Activated CD4-positive, alpha-beta T cell treated with anti-CD3 and anti-CD28 coated beads, Interleukin-2, amount 10 ng/mL, durations not matched to agents 24 days and 14 days (primary cell): ENCODE data around the gene DBP. TPM values are rescaled to one million over a fixed set of nuclear protein-coding genes. Genes with fewer than 3 reads are reported as not detected.
A peak's percentile ranks its signal among the peaks of the same experiment; 100 is the strongest.

Experiments used
- DNase-seq: peaks from one replicate; pipeline ENCODE4 v3.0.0; 2022
- H3K27ac Mint-ChIP-seq: one replicate; pipeline ENCODE4 v1.8.0; 2022; ENCODE audit warnings: mild to moderate bottlenecking, mixed read lengths
- H3K27me3 Mint-ChIP-seq: one replicate; pipeline ENCODE4 v1.8.0; 2022; ENCODE audit warnings: mixed read lengths
- H3K36me3 Mint-ChIP-seq: one replicate; pipeline ENCODE4 v1.8.0; 2022; ENCODE audit warnings: low read depth, mild to moderate bottlenecking, mixed read lengths
- H3K4me1 Mint-ChIP-seq: one replicate; pipeline ENCODE4 v1.8.0; 2021; ENCODE audit warnings: mixed read lengths
- H3K4me3 Mint-ChIP-seq: one replicate; pipeline ENCODE4 v1.8.0; 2022; ENCODE audit warnings: mild to moderate bottlenecking, moderate library complexity, mixed read lengths
- H3K9me3 Mint-ChIP-seq: one replicate; pipeline ENCODE4 v1.8.0; 2021; ENCODE audit warnings: mixed read lengths
- intact Hi-C: fragments of 100-400 bp; cut with micrococcal nuclease; formaldehyde crosslinking; loops from one replicate; pipeline ENCODE4 v1.15.1; 2023
- total RNA-seq: library from RNA; stranded (reverse); gene quantifications from 2 replicates; pipeline ENCODE4 v1.2.3, GENCODE V29; 2022

Gene DBP
- total RNA-seq, 1 donor from 2014 or later: 11.2 TPM

DNA sequence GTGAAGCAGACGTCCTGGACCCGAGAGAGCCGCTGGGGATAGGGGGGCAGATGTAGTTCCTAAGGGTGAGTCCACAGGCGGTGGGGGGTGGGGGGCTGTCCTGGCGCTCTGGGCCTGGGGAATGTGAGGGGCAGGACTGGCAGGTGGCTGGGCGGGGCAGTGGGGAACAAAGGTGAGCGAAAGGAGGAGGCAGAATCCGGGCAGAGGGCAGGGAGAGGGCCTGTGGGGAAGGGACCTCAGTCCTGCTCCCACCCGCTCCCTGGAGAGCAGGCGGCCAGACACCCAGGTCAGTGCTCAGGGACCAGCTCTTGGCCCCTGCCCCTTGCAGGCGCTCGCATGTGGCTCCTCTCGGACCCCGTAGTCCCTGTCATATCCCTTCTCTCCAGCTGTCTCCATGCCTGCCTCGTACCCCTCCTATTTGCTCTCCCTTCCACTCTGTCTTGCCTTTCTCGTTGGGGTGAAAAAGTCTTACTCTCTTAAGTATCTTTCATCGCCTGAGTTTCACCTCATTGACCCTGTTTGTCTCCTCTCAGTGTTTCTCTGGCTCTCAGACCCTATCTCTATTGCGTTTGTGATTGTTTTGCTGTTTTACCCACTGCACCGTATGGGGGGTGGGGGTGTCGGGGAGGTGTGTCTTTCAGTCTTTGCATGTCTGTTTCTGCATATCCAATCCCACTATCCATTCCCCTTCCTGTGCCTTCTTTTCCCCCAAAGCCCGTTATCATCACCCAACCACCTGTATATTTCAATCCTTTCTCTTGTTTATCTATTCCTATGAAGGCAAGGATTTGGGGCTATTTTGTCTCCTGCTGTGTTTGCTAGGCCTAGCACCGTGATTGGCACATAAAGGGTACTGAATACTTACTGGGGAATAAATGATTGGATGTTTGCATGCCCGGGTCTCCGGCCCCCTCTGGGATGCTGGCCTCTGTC is 12.1 kb downstream of the DBP start:
- DNase-seq: peak; percentile 63
- H3K4me1 Mint-ChIP-seq: peaks cover 34% of the 10 kb centered on the region

DNA sequence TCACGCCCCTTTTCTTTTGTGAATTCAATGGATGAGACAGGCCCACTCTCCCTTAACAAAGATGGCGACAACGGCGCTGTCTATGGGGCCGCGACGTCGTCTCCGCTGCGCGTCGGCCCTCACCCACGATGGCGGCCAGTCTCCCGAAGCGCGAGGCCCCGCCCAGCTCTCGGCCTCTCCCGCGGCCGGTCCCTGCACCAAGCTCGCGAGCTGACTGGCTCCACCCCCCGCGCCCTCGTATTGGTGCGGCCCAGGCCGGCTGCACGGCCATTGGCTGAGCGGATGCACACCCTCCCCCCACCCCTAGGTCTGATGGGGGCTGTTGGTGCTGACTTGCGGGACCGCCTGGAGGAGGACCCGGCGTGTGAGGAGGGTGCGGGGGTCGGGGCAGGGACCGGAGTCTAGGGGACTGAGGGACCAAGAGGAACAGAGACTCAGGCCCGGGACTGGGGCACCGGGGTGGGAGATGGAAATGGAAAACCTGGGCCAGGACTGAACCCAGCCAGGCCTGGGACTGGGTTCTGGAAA is 13.0 kb downstream of the DBP start:
- Mint-ChIP-seq H3K4me1 (peaks cover 38% of the 10 kb centered on the region), H3K27me3 (no peaks in the 10 kb centered on the region), H3K4me3 (peak overlapping the region; percentile 86), H3K9me3 (no peaks in the 10 kb centered on the region), H3K27ac (peak overlapping the region; percentile 97), H3K36me3 (peaks cover 29% of the 10 kb centered on the region)
- intact Hi-C loops: loop anchor here (1.0 kb wide), 1 partner anchor 10 kb away; no protein-coding TSS in a partner anchor
- DNase-seq: peak; percentile 99

More for the DNA sequence above, 12.1 kb downstream of the DBP start:
- Mint-ChIP-seq H3K9me3 (no peaks in the 10 kb centered on the region), H3K27ac (peak overlapping the region; percentile 97), H3K27me3 (no peaks in the 10 kb centered on the region), H3K36me3 (peaks cover 31% of the 10 kb centered on the region), H3K4me3 (peak overlapping the region; percentile 86)
- intact Hi-C loops: loop anchor here (1.0 kb wide), 1 partner anchor 9 kb away; no protein-coding TSS in a partner anchor

DNA sequence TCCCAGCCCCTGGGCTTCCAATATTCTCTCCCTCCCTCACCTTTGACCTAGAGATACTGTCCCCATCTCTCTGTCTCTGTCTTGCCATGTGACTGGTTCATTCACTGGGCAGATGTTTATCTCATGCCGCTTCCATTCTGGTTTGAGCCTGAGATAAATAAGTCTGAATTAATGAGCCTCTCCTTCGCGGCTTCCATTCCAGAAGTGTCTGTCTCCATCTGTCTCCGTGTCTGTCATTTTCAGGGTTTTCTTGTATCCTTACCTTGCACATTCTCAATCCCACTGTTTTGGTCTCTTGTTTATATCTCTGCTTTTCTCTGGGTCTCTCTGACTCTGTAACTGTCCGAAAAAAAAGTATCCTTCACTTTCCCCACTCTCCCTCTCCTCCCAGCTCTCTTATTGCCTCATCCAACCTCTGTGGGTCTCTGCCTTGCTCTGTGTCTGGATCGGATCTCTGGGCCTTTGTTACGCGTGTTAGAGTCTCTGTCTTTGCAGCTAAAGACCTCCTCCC is 13.6 kb downstream of the DBP start:
- Mint-ChIP-seq H3K9me3 (no peaks in the 10 kb centered on the region), H3K4me3 (peak overlapping the region; percentile 86), H3K36me3 (peaks cover 34% of the 10 kb centered on the region), H3K27me3 (no peaks in the 10 kb centered on the region), H3K27ac (peak overlapping the region; percentile 97), H3K4me1 (peaks cover 39% of the 10 kb centered on the region)
- DNase-seq: peak; percentile 61
- intact Hi-C loops: loop anchor here (1.0 kb wide), 1 partner anchor 11 kb away; no protein-coding TSS in a partner anchor

DNA sequence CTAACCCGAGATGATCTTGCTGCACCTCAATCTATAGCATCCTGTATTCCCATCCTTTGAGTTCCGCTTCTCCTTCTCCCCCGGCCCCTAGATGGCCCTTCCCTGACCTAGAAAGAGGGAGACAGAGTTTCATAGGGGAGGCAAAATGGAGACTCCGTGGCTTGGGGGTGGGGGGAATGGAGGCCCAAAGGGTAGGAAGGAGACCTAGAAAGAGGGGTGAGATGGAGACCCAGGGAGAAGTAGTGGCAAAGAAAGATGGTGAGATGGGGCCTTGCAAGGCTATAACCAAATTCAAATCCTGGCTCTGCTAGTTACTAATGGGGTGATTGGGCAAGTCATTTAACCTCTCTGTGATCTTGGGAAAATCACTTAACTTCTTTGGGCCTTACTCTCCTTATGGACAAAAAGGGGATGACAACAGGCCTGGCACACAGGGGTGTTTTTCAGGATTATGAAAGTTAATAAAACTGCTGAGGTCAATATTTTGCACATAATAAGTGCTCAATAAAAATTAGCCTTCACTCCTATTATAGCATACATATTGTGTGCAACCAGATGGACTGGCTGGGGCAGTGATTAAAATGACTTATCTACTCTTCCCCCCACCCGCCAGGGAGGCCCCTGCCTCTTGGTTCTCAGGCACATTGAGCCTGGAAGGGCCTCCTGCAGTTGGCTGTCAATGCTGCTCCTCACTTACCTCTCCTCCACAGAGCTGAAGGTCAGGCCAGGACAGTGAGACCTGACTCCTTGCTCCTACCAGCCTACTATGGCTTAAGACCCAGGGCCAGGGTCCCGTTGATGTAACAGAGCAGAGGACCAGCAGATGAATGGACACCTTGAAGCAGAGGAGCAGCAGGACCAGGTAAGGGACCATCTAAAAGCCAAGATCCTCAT is 17.2 kb downstream of the DBP start:
- DNase-seq: peak; percentile 64
- H3K27ac Mint-ChIP-seq: peak overlapping the region; percentile 98
- no peaks in the 10 kb centered on the region for H3K27me3 Mint-ChIP-seq
- H3K36me3 Mint-ChIP-seq: peaks cover 63% of the 10 kb centered on the region
- H3K9me3 Mint-ChIP-seq: no peaks in the 10 kb centered on the region
- intact Hi-C loops: loop anchor here (1.0 kb wide), 2 partner anchors 14 to 18 kb away; no protein-coding TSS in a partner anchor
- H3K4me3 Mint-ChIP-seq: peak overlapping the region; percentile 91
- H3K4me1 Mint-ChIP-seq: peaks cover 43% of the 10 kb centered on the region

DNA sequence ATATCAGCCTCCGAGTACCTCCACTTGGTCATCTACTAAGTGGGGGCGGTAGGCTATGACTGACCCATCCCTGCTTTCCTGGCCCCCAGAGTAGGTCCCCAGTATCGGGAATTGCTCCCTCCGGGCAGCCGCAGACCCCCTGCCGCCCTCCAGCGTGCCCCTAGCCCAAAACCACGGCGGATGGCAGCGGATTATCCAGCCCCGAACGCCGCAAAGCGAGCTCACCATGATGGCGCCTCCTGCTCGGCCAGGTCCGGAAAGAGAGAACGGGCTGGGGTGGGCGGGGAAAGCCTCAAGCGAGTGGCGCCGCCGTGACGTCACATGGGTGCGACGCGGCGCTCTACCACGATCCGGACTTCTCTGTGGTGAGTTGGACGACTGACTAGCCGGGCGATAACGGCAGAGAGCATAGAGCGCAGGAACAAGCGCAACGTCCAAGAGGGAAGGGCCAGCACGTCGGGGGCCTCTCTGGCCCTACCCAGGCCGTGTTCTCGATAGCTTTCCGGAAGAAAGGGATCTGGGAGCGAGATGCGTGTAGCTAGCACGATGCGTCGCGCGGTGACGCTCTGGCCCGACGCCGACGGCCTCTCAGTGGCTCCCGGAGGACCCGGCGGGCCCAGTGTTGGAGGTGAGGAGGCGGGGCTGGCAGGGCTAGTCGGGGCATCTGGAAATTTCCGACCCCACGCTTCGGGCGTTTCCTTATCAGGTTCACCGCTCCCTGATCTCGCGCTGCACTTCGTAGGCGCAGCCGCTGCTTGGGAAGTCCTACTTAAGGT is 18.1 kb downstream of the DBP start, which contains the start of the genes RPL18 and SPHK2:
Gene RPL18, minus strand, starts transcription at position 263 of the 776 bp plus-strand sequence. Its CDS starts 35 bp downstream, at position 228.
Gene SPHK2, plus strand, starts transcription at position 591 of the 776 bp plus-strand sequence. CDS start 1,009 bp downstream, outside the sequence.
- Mint-ChIP-seq H3K4me3 (peak within 1 kb of the TSS; percentile 91), H3K9me3 (no peaks in the 10 kb centered on the region), H3K27me3 (no peaks in the 10 kb centered on the region), H3K27ac (peak within 1 kb of the TSS; percentile 98), H3K4me1 (peaks cover 38% of the 10 kb centered on the region), H3K36me3 (peaks cover 68% of the 10 kb centered on the region)
- intact Hi-C loops: loop anchor here (1.0 kb wide), 2 partner anchors 15 to 19 kb away; no protein-coding TSS in a partner anchor
- peak; percentile 99 for DNase-seq

DNA sequence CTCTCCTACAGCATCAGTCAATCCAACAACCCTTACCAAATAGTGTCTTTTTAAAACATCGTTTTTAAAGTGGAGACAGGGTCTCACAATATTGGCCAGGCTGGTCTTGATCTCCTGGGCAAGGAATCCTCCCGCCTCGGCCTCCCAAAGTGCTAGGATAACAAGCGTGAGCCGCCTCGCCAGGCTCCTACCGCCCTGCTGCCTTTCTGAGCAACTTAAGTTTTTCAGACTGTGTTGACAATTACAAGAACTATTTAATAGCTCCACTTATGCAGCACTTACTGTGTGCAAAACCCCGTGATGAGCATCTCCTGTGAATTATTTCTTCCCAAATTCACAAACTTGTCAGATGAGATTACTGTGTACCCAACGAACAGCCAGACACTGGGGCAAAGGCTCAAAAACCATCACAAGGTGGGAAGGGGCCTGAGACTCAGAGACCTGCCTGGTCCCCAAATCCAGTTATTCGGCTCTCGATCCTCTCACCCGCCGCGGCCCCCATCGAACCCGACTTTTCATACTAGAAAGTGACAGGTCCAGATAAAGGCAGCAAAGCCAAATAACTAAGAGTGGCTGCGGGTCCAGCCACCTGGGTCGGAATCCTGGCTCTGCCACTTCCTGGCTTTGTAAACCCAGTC is 18.8 kb downstream of the DBP start:
- H3K4me3 Mint-ChIP-seq: peak overlapping the region; percentile 91
- no peaks in the 10 kb centered on the region for H3K27me3 Mint-ChIP-seq
- peaks cover 31% of the 10 kb centered on the region for H3K4me1 Mint-ChIP-seq
- H3K9me3 Mint-ChIP-seq: no peaks in the 10 kb centered on the region
- H3K27ac Mint-ChIP-seq: peak overlapping the region; percentile 98
- H3K36me3 Mint-ChIP-seq: peaks cover 68% of the 10 kb centered on the region
- peak; percentile 64 for DNase-seq
- intact Hi-C loops: no loop called here

DNA sequence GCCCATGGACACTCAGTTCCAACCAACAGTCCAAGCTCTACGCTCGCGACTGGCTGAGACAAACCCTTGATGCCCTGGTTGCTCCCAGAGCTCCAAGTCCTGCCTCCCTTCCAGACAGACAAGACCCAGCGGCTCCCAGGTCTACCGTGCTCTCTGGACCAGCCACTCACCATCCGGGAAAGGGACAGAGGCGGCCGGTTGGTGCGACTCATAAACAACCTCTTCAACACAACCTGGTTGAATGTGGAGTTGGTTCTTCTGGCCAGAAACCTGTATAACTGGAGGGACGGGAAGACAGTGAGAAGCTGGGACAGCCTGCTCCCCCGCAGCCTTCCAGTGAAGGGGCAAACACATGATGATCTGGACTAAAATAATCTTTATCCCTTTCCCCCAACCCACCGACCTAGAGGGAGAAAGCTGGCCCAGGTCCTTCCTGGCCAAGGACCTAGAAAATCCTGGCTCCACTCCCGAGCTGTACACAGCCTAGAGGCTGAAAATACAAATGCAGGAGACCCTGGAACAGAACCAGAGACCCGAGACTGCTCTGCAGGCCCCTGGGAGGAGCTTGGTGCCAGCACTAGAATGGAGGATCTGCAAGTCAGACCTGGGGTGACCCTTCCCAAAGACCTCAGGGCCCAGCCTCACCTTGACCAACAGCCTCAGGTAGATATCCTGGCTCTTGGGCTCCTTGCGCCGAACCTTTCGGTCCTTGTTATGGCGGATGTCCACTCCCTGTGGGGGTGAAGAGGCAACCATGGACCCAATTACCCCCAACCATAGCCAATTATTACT is 19.8 kb downstream of the DBP start:
- Mint-ChIP-seq H3K36me3 (peaks cover 63% of the 10 kb centered on the region), H3K9me3 (no peaks in the 10 kb centered on the region), H3K4me1 (peaks cover 28% of the 10 kb centered on the region), H3K4me3 (peak overlapping the region; percentile 91), H3K27ac (peak overlapping the region; percentile 98), H3K27me3 (no peaks in the 10 kb centered on the region)
- no peak for DNase-seq
- intact Hi-C loops: no loop called here

DNA sequence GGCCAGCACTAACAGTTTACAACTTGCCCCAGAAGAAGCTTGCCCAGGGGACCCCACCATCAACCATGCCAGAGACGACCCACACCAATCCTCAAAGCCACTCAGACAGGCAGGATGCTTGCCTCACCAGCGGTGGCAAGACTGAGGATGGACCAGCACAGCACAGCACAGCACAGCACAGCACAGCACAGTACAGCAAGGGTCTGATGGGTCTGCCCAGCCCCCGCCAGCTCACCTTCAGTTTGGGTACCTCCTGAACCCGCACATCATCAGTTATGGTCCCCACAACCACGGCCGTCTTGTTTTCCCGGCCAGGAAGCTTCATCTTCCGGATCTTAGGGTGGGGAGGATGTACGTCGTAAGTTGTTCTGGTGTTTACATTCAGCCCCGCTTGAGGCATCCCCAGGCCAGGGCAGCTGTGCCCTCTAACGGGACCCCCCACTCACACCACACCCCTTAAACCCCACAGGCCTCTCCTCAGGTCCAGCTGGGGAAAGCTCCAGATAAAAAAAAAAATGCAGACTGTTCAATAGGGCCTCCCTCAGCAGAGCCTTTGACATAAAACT is 20.6 kb downstream of the DBP start:
- no peak for DNase-seq
- peak overlapping the region; percentile 98 for H3K27ac Mint-ChIP-seq
- H3K4me3 Mint-ChIP-seq: peak overlapping the region; percentile 91
- no peaks in the 10 kb centered on the region for H3K9me3 Mint-ChIP-seq
- no peaks in the 10 kb centered on the region for H3K27me3 Mint-ChIP-seq
- peaks cover 24% of the 10 kb centered on the region for H3K4me1 Mint-ChIP-seq
- intact Hi-C loops: no loop called here
- H3K36me3 Mint-ChIP-seq: peaks cover 61% of the 10 kb centered on the region

DNA sequence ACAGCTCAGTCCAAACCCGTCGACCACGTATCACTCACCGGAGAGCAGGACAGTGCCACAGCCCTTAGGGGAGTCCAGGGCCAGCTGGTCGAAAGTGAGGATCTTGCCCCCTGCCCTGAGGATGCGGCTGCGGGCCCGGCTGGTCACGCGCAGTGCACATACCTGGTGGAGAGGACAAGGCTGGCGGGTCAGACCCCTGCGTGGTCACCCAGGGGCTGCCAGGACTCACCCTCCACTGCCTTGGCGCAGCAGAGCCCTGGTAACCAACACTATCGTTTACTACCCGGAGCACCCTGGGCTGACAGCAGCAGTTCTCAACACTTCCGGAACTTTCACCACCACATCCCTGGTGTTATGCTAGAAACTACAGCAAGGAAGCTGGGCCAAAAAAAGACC is 21.1 kb downstream of the DBP start:
- Mint-ChIP-seq H3K4me3 (peak overlapping the region; percentile 91), H3K9me3 (no peaks in the 10 kb centered on the region), H3K27me3 (no peaks in the 10 kb centered on the region), H3K36me3 (peaks cover 58% of the 10 kb centered on the region), H3K4me1 (peaks cover 21% of the 10 kb centered on the region), H3K27ac (peak overlapping the region; percentile 98)
- intact Hi-C loops: no loop called here
- DNase-seq: no peak

DNA sequence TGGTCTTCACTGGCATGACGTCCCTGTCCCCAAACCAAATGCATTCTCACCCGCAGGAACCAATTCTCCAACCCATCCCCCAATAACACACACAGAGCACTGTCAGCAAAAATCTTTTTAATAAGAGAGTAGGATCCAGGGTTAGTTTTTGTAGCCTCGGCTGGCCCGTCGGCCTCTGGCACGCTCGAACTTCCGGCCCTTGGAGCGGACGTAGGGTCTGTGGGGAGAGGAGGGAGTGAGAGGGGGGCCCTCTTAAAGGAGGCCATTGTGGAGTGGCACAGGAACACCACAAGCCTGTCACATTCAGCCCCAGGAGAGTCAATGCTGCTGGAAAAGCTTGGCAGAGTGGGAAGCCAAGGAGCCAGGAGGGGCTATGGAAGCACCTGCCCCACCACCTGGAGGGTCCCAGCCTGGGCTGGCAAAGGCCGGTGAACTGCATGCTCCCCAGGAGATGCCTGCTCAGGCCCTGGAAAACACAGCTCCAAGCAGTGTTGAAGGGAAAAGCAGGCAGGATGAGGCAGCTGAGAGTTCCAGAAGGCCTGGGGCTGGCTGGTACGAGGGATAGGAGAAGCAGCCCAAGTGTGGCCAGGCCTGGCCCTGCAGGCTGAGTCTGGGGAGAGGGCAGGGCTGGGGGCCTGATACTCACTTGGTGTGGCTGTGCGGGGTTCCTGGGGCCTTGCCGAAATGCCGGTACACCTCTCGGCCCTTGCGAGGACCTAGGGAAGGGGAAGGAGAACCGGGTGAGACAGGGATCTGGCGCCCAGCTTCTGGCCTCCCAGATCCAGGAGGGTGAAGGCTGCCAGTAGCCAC is 21.7 kb downstream of the DBP start:
- H3K9me3 Mint-ChIP-seq: no peaks in the 10 kb centered on the region
- no peak for DNase-seq
- intact Hi-C loops: no loop called here
- H3K27me3 Mint-ChIP-seq: no peaks in the 10 kb centered on the region
- peaks cover 58% of the 10 kb centered on the region for H3K36me3 Mint-ChIP-seq
- H3K4me1 Mint-ChIP-seq: peaks cover 21% of the 10 kb centered on the region
- H3K27ac Mint-ChIP-seq: no peak overlapping the region
- peak overlapping the region; percentile 30 for H3K4me3 Mint-ChIP-seq
